KMS-11 (cell line): ENCODE data around the gene NCR3LG1.

Experiments used
- H2AFZ ChIP-seq: fragments of 200-600 bp; sonication (generic); 2 replicates; pipeline ENCODE4 v1.6.1; 2016; ENCODE audit warnings: antibody characterized with exemption, mixed run types, low read depth
- H3K27ac ChIP-seq: fragments of 200-600 bp; sonication (generic); 2 replicates; pipeline ENCODE4 v1.6.1; 2016; ENCODE audit warnings: mild to moderate bottlenecking, mixed run types
- H3K27me3 ChIP-seq: fragments of 200-600 bp; sonication (generic); 2 replicates; pipeline ENCODE4 v1.6.1; 2017; ENCODE audit warnings: mild to moderate bottlenecking, low read depth, mixed run types, moderate library complexity; ENCODE audit not compliant: insufficient read depth
- H3K36me3 ChIP-seq: fragments of 200-600 bp; sonication (generic); 2 replicates; pipeline ENCODE4 v1.6.1; 2017; ENCODE audit warnings: mild to moderate bottlenecking, mixed run types; ENCODE audit not compliant: insufficient read depth
- H3K4me1 ChIP-seq: fragments of 200-600 bp; sonication (generic); 2 replicates; pipeline ENCODE4 v1.6.1; 2016; ENCODE audit warnings: mild to moderate bottlenecking, low read depth, mixed run types; ENCODE audit not compliant: poor library complexity, severe bottlenecking
- H3K4me2 ChIP-seq: fragments of 200-600 bp; sonication (generic); 2 replicates; pipeline ENCODE4 v1.7.0; 2016; ENCODE audit warnings: mild to moderate bottlenecking, mixed run types
- H3K4me3 ChIP-seq: fragments of 200-600 bp; sonication (generic); IDR thresholded peaks from 2 replicates; pipeline ENCODE4 v1.6.1; 2017; ENCODE audit warnings: low read depth, low read length, mixed read lengths; ENCODE audit not compliant: insufficient read depth
- H3K79me2 ChIP-seq: fragments of 200-600 bp; sonication (generic); 2 replicates; pipeline ENCODE4 v1.6.1; 2016; ENCODE audit warnings: low read depth, mixed run types; ENCODE audit not compliant: insufficient read depth
- H3K9ac ChIP-seq: fragments of 200-600 bp; sonication (generic); 2 replicates; pipeline ENCODE4 v1.6.1; 2016; ENCODE audit warnings: mild to moderate bottlenecking, mixed run types
- H4K20me1 ChIP-seq: fragments of 200-600 bp; sonication (generic); 2 replicates; pipeline ENCODE4 v1.6.1; 2016; ENCODE audit warnings: mild to moderate bottlenecking, mixed run types; ENCODE audit not compliant: insufficient read depth
- TF ChIP-seq, protein P1 (sequence below): fragments of 200-600 bp; sonication (generic); conservative IDR thresholded peaks from 2 replicates; pipeline ENCODE4 v1.6.1; 2017; ENCODE audit warnings: low read depth, mild to moderate bottlenecking, antibody characterized with exemption, low read length, moderate library complexity, mixed read lengths

NCR3LG1 gene

DNA sequence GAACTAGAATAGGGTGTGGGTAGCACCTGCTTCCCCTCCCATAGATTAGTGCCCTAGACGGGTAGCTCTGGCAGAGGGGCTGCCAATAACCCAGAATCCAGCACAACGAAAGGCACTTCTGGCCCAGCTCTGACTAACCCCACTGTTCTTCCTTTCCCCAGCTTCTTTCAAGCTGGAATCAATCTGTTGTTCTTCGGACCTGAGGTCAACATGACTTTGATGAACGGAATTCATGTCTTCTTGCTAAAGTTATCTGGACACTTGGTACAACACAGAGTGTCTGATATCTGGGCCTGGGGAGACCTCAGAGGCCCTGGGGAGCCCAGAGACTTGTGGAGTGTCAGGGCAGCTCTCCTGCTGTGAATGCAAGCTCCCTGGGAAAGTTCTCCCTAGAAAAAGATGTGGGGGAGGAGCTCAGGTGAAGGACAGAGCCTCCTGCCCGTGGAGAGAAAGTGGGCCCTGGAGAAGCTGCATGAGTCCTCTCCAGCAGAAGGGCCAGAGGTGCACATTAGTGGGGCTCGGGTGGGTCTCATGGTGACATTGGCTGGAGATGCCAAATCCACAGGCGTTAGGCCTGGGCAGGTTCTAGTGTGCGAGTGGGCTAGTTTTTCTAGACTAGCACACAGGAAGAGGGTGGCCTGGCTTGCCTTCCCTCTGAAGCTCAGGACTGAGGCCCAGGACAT lies 30.6 kb downstream of the NCR3LG1 start:
- no peaks in the 10 kb centered on the region for H3K79me2 ChIP-seq
- TF ChIP-seq, protein P1, sequence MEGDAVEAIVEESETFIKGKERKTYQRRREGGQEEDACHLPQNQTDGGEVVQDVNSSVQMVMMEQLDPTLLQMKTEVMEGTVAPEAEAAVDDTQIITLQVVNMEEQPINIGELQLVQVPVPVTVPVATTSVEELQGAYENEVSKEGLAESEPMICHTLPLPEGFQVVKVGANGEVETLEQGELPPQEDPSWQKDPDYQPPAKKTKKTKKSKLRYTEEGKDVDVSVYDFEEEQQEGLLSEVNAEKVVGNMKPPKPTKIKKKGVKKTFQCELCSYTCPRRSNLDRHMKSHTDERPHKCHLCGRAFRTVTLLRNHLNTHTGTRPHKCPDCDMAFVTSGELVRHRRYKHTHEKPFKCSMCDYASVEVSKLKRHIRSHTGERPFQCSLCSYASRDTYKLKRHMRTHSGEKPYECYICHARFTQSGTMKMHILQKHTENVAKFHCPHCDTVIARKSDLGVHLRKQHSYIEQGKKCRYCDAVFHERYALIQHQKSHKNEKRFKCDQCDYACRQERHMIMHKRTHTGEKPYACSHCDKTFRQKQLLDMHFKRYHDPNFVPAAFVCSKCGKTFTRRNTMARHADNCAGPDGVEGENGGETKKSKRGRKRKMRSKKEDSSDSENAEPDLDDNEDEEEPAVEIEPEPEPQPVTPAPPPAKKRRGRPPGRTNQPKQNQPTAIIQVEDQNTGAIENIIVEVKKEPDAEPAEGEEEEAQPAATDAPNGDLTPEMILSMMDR = no peak

DNA sequence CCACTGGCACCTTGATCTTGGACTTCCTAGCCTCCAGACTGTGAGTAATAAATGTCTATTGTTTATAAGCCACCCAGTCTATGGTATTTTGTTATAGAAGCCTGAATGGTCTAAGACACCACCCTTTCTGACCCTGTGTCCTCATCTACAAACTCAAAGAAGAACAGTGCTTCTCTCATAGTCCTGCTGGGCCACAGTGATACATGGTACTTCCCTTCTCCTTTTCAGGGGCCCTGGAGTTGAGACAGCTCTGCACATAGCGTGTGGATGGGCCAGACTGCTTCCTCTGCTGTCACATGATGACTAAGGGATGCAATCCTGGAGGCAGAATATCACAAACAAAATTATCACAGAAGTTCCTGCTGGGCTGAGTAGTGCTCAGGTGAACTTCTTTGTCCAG lies 31.9 kb downstream of the NCR3LG1 start:
- Histone ChIP-seq H3K4me2 (no peak overlapping the region), H3K27me3 (no peaks in the 10 kb centered on the region), H3K4me3 (no peak overlapping the region), H3K79me2 (no peaks in the 10 kb centered on the region), H4K20me1 (no peaks in the 10 kb centered on the region), H2AFZ (no peak overlapping the region), H3K9ac (no peak overlapping the region), H3K27ac (no peak overlapping the region), H3K4me1 (peaks cover 7% of the 10 kb centered on the region), H3K36me3 (no peaks in the 10 kb centered on the region)
- TF ChIP-seq, protein P1 = no peak

More for the DNA sequence above, 30.6 kb downstream of the NCR3LG1 start:
- H3K4me2 ChIP-seq = no peak overlapping the region
- H3K27me3 ChIP-seq = no peaks in the 10 kb centered on the region
- no peaks in the 10 kb centered on the region for H4K20me1 ChIP-seq
- H3K4me3 ChIP-seq = no peak overlapping the region
- H3K27ac ChIP-seq = no peak overlapping the region
- H3K36me3 ChIP-seq = no peaks in the 10 kb centered on the region
- no peak overlapping the region for H3K9ac ChIP-seq
- H2AFZ ChIP-seq = no peak overlapping the region
- peaks cover 7% of the 10 kb centered on the region for H3K4me1 ChIP-seq

DNA sequence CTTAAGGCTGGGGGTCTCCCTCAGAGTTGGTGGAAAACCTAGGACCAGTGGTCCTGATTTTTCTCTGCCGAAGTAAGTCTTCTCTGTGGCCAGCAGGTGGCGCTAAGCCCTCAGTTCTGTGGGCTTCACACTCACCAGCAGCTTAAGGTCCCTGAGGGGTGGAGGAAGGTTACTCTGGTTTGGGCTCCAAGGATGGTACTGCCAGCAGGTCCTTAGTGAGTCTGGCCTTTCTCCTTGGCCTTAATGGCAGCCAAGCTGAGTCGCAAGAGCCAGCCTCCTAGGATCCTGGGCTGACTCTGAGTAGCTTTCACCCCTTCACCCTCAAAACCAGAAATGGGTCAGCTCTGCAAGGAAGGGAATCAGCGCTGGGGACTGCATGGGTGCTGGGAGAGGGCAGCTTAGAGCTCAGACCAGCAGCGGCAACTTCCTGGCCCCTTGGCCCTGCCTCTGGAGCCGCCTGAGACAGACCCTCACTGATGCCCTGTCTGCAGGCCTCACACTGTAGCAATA lies 32.5 kb downstream of the NCR3LG1 start:
- H3K4me2 ChIP-seq = no peak overlapping the region
- H3K27me3 ChIP-seq = no peaks in the 10 kb centered on the region
- H3K4me3 ChIP-seq = no peak overlapping the region
- H3K36me3 ChIP-seq = no peaks in the 10 kb centered on the region
- no peak overlapping the region for H2AFZ ChIP-seq
- no peak overlapping the region for H3K9ac ChIP-seq
- no peak overlapping the region for H3K27ac ChIP-seq
- no peaks in the 10 kb centered on the region for H4K20me1 ChIP-seq
- TF ChIP-seq, protein P1 = peak; percentile 94
- H3K79me2 ChIP-seq = no peaks in the 10 kb centered on the region
- peaks cover 7% of the 10 kb centered on the region for H3K4me1 ChIP-seq

DNA sequence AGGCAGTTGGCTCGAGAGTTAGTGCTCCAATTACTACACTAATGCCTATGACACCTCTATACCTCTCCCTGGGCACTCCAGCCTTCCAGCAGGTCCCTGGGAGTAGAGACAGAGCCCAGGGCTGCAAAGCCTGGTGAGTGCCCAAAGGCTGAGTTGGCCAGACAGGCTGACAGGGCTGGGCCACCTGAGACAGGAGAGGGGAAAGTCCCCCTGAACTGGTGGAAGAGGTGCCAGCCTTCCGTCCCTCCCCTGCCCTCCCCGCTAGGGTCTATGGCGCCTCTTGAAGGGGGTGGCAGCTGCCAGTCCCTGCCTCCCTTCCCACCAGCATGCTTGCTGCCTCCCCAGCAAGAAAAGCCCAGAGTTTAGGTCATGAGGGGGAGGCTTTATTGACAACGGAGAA lies 33.9 kb downstream of the NCR3LG1 start:
- TF ChIP-seq, protein P1 = no peak
- Histone ChIP-seq H3K27me3 (no peaks in the 10 kb centered on the region), H3K79me2 (no peaks in the 10 kb centered on the region), H2AFZ (no peak overlapping the region), H3K9ac (no peak overlapping the region), H4K20me1 (no peaks in the 10 kb centered on the region), H3K4me3 (no peak overlapping the region), H3K4me2 (no peak overlapping the region), H3K36me3 (no peaks in the 10 kb centered on the region), H3K4me1 (peaks cover 14% of the 10 kb centered on the region), H3K27ac (no peak overlapping the region)
